Stimulated activated CD8-positive, alpha-beta memory T cell treated with anti-CD3 and anti-CD28 coated beads, Interleukin-15, amount 100 ng/mL, for 24 hours (primary cell): Measurements from ENCODE around the gene MARCHF2.

ENCODE experiments used
- DNase-seq: peaks from one replicate; pipeline ENCODE4 v3.0.0-alpha.2; 2020; ENCODE audit warnings: low read depth

The MARCHF2 gene

DNA sequence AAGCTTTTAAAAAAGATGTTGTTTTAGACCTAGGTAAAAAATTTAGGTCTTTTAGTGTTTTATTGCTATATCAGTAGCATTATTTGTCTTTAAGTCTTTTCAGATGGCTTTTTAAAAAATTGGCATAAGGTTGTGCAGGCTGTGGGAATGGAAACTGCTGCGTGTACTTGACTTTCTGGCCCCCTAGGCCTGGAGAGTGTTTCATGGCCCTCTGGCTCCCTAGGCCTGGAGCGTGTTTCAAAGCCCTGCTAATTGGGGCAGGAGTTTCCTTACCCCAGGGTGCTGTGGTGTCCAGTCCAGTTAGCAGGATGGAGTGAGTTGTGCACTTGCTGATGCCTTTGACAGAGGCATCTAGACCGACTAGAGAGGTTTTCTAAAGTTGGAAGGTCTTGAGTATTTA is 65.5 kb downstream of the MARCHF2 start:
- no peak for DNase-seq

DNA sequence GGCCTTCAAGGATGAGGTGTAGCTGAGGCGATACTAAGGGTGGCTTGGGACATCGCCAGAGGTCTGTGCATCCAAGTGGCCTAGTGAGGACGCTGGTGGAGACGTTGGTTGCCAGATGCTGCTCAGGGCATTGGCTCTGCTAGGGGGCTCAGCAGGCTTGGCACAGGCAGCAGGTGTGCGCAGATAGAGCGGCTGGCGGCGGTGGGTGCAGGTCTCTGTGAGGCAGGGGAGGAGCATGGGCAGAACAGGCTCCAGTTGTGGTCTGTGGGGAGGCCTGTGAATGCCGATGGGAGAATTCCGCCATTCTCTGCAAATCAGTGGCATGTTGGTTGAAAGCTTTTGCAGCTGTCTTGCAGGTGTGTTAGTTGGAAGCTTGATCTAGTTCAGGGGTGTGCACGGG is 68.1 kb downstream of the MARCHF2 start:
- DNase-seq: no peak

DNA sequence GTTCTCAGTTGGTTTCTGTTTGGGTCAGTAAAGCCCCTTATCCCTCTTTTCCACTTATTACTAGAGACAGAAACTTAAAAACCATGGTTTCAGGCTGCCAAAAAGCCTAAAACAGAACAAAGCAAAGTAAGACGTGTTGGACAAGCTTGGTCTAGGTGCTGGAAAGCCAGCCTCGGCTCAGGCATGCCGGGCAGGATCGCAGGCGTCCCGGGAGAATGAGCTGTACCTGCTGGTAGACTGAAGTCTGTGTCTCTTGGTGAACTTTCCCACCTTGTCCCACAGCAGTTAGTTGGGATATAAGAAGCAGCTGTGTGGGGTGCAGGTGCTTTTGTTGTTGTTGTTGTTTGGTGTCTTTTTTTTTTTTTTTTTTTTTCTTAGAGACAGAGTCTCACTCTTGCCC is 68.5 kb downstream of the MARCHF2 start:
- no peak for DNase-seq

DNA sequence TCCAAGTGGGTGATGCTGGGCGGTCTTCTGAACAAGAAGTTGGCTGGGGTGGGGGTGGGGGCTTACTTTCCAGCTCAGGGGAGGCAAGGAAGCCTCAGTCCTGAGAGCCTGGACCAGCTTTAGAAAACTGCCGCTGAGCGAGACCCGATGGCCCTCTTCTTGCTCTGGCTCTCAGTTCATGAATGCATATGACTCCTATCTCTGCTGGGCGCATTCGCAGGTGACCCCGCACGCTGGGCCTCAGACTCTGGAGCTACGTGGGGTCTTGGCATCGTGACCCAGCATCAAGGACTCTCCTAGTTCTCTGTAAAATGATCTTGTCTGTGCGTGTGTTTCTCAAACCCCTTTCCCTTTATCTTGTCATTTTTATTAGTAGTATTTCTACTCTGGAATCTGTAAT is 69.6 kb downstream of the MARCHF2 start:
- DNase-seq: no peak

DNA sequence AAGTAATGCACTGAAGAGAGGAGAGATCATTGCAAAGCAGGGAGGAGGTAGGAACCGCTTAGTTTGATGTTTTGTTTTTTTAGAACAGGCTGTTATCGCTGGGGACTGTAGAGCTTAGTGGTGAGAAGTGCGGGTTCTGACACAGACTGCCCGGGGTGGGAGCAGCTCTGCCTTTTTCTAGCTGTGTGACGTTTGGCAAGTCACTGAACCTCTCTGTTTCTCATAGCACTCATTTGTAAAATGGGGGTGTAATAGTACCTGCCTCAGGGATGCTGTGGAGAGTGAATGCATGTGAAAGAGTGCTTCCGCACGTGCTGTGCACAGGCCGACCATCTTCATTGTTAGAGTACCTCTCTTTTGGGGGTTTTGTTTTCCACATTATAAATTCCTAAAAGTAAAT is 70.1 kb downstream of the MARCHF2 start:
- no peak for DNase-seq

DNA sequence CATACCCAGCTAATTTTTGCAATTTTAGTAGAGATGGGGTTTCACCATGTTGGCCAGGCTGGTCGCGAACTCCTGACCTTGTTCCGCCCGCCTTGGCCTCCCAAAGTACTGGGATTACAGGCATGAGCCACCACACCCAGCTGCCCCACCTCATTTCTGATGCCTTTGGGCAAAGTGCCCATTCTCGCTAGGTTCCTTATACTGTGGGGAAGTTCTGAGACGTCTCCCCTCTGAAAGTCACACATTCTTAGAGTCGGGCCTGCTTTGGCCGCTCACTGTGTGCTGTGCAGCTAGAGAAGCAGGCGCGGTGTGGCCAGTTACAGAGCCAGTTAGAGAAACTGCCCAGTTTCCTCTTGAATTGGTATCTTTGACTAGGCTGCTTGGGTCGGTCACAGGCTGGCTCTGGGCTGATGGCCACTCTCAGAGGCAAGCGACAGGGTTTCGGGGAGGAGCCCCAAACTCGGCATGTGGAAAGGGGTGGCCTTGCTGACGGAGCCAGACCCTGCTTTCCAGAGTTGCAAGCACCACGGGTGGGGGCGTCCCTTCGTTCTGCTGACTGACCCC is 71.3 kb downstream of the MARCHF2 start:
- no peak for DNase-seq

DNA sequence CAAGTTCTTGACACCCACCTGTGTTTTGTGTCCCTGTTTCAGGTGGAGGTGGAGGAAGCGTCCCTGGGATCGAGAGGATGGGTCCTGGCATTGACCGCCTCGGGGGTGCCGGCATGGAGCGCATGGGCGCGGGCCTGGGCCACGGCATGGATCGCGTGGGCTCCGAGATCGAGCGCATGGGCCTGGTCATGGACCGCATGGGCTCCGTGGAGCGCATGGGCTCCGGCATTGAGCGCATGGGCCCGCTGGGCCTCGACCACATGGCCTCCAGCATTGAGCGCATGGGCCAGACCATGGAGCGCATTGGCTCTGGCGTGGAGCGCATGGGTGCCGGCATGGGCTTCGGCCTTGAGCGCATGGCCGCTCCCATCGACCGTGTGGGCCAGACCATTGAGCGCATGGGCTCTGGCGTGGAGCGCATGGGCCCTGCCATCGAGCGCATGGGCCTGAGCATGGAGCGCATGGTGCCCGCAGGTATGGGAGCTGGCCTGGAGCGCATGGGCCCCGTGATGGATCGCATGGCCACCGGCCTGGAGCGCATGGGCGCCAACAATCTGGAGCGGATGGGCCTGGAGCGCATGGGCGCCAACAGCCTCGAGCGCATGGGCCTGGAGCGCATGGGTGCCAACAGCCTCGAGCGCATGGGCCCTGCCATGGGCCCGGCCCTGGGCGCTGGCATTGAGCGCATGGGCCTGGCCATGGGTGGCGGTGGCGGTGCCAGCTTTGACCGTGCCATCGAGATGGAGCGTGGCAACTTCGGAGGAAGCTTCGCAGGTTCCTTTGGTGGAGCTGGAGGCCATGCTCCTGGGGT is 72.7 kb downstream of the MARCHF2 start:
- no peak for DNase-seq

- DNase-seq: no peak
Measured at GRCh38 chr19:8486661-8487136, 73.6 kb downstream of the MARCHF2 start.

- no peak for DNase-seq
Measured at GRCh38 chr19:8487137-8487851, 74.2 kb downstream of the MARCHF2 start.

DNA sequence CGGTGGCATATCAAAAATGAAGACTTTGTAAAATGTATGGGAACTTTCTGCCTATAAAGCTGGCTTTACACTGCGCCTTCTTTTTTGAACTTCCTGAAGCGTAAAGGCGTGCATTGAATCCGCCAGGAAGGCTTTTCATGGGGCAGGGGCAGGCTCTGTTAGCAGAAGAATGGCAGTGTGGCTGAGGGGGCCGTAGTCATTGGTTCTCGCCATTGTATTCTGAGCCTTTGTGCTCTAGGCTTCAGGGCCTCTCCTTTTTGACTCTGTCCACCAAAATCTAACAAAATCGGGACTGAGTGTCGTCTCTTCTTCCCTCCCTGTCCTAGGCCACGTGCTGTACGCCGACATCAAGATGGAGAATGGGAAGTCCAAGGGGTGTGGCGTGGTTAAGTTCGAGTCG is 75.3 kb downstream of the MARCHF2 start:
- no peak for DNase-seq
